Cardiac fibroblast (primary cell): ENCODE data around the gene S100G.

Experiments
- DNase-seq, 2 donors: peaks; one replicate each; pipeline versions ENCODE4 v3.0.0 to v3.0.0-alpha.2; 2010; ENCODE audit warnings: low read depth in 2 of 2
- H3K4me3 ChIP-seq, 2 donors: replicated peaks in 1 of 2; 1 replicate in 1 of 2; 2 replicates in 1 of 2; pipeline ENCODE4 v1.5.1; 2011; ENCODE audit warnings: low read depth in 2 of 2, low read length in 2 of 2, mild to moderate bottlenecking in 2 of 2, moderate library complexity in 1 of 2
- TF ChIP-seq, protein P1 (sequence below): IDR thresholded peaks from one replicate; pipeline ENCODE4 v1.5.1; 2011; ENCODE audit warnings: low read depth, mild to moderate bottlenecking, low read length, inconsistent platforms

Gene S100G

DNA sequence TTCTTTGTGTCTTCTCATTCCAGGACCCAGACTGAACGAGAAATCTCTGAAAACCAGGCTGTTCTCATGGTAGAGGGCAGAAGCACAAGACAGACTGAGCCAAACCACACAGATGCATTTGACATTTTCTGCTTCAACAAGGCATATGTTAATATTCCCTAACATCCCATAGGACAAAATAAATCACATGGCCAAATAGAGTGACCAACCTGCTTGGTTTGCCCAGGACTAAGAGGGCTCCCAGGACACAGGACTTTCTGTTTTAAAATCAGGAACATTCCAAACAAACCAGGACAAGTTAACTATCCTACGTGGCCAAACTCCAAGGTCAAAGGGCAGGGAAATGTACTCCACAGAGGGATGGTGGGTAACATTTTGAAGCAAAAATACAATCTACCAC, 50.8 kb downstream of the S100G start:
- TF ChIP-seq, protein P1, sequence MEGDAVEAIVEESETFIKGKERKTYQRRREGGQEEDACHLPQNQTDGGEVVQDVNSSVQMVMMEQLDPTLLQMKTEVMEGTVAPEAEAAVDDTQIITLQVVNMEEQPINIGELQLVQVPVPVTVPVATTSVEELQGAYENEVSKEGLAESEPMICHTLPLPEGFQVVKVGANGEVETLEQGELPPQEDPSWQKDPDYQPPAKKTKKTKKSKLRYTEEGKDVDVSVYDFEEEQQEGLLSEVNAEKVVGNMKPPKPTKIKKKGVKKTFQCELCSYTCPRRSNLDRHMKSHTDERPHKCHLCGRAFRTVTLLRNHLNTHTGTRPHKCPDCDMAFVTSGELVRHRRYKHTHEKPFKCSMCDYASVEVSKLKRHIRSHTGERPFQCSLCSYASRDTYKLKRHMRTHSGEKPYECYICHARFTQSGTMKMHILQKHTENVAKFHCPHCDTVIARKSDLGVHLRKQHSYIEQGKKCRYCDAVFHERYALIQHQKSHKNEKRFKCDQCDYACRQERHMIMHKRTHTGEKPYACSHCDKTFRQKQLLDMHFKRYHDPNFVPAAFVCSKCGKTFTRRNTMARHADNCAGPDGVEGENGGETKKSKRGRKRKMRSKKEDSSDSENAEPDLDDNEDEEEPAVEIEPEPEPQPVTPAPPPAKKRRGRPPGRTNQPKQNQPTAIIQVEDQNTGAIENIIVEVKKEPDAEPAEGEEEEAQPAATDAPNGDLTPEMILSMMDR: no peak
- H3K4me3 ChIP-seq: no peak overlapping the region
- DNase-seq: no peak

DNA sequence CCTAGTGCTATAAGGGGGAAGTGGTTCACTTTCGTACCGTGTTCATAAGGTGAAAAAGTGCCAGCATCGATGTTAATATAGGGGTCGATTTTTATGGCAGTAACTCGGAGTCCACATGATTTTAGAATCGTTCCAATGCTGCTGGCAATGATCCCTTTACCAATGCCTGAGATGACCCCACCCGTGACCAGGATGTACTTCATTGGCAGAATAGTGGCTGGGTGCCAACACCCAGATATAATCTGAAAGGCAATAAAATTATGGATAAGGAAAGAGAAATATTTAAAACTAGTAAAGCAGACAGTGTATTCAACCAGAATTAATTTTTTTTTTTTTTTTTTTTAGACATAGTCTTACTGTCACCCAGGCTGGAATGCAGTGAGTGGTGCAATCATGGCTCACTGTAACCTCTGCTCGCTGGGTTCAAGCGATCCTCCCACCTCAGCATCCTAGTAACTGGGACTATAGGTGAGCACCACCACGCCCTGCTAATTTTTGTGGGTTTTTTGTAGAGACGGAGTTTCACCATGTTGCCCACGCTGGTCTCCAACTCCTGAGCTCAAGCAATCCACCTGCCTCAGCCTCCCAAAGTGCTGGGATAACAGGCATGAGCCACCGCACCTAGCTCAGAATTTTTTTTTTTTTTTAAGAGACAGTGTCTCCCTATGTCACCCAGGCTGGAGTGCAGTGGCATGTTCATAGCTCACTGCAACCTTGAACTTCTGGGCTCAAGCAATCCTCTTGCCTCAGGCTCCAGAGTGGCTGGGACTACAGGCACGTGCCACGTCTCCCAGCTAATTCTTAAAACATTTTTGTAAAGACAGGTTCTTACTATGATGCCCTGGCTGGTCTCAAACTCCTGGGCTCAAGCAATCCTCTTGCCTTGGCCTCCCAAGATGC, 53.0 kb downstream of the S100G start:
- TF ChIP-seq, protein P1: no peak
- no peak overlapping the region for H3K4me3 ChIP-seq
- no peak for DNase-seq
